ENCODE measurements around the gene MAPK12.

MAPK12 gene

GRCh38 chr22:50261615-50262459, at the start of gene MAPK12:
Gene MAPK12, minus strand, starts transcription at chr22:50261683. Its CDS starts 174 bp downstream, at chr22:50261509.
- H3K4me3 Mint-ChIP-seq = peak within 1 kb of the TSS; percentile 79 to 82 (median 79)
- H3K27ac Mint-ChIP-seq = no peak within 1 kb of the TSS
- no peaks in the 10 kb centered on the region for H3K4me1 Mint-ChIP-seq
- H3K36me3 Mint-ChIP-seq (ENCODE audit: low read depth) = no peaks in the 10 kb centered on the region
- H3K9me3 Mint-ChIP-seq = no peaks in the 10 kb centered on the region
- TF ChIP-seq CTCF (IDR thresholded peaks at IDR 0.05; ENCODE audit: unreplicated experiment in 3 of 3) = no peak
- H3K27me3 Mint-ChIP-seq (ENCODE audit: low read depth) = peaks cover 6% of the 10 kb centered on the region

GRCh38 chr22:50310949-50311444, 49.5 kb upstream of the MAPK12 start:
- Mint-ChIP-seq H3K9me3 (no peaks in the 10 kb centered on the region), H3K4me1 (peaks cover 8% of the 10 kb centered on the region), H3K27me3 (ENCODE audit: low read depth) (peaks cover 6% of the 10 kb centered on the region), H3K27ac (peak overlapping the region in 1 of 3 experiments; percentile 45), H3K4me3 (no peak overlapping the region), H3K36me3 (ENCODE audit: low read depth) (no peaks in the 10 kb centered on the region)
- no peak for TF ChIP-seq CTCF (IDR thresholded peaks at IDR 0.05; ENCODE audit: unreplicated experiment in 3 of 3)

GRCh38 chr22:50310031-50310722, 48.7 kb upstream of the MAPK12 start:
- TF ChIP-seq CTCF (IDR thresholded peaks at IDR 0.05; ENCODE audit: unreplicated experiment in 3 of 3) = no peak
- H3K4me3 Mint-ChIP-seq = peak overlapping the region in 2 of 3 experiments; percentile 41 to 59
- H3K4me1 Mint-ChIP-seq = peaks cover 13% of the 10 kb centered on the region
- no peaks in the 10 kb centered on the region for H3K36me3 Mint-ChIP-seq (ENCODE audit: low read depth)
- H3K27ac Mint-ChIP-seq = peak overlapping the region; percentile 72 to 97 (median 93)
- H3K9me3 Mint-ChIP-seq = no peaks in the 10 kb centered on the region
- peaks cover under 1% of the 10 kb centered on the region for H3K27me3 Mint-ChIP-seq (ENCODE audit: low read depth)

GRCh38 chr22:50309601-50309991, 48.1 kb upstream of the MAPK12 start:
- H3K9me3 Mint-ChIP-seq = no peaks in the 10 kb centered on the region
- peaks cover 13% of the 10 kb centered on the region for H3K4me1 Mint-ChIP-seq
- no peak for TF ChIP-seq CTCF (IDR thresholded peaks at IDR 0.05; ENCODE audit: unreplicated experiment in 3 of 3)
- peak overlapping the region; percentile 82 to 97 (median 93) for H3K27ac Mint-ChIP-seq
- no peaks in the 10 kb centered on the region for H3K36me3 Mint-ChIP-seq (ENCODE audit: low read depth)
- H3K4me3 Mint-ChIP-seq = peak overlapping the region; percentile 25 to 46 (median 35)
- H3K27me3 Mint-ChIP-seq (ENCODE audit: low read depth) = no peaks in the 10 kb centered on the region

GRCh38 chr22:50308986-50309600, 47.6 kb upstream of the MAPK12 start:
- Mint-ChIP-seq H3K4me3 (peak overlapping the region; percentile 69 to 88 (median 85)), H3K27me3 (ENCODE audit: low read depth) (no peaks in the 10 kb centered on the region), H3K27ac (peak overlapping the region; percentile 93 to 99 (median 97)), H3K9me3 (no peaks in the 10 kb centered on the region), H3K36me3 (ENCODE audit: low read depth) (no peaks in the 10 kb centered on the region), H3K4me1 (peaks cover 17% of the 10 kb centered on the region)
- no peak for TF ChIP-seq CTCF (IDR thresholded peaks at IDR 0.05; ENCODE audit: unreplicated experiment in 3 of 3)
